ENCODE measurements around the gene DGKZ. TPM values are rescaled to one million over a fixed set of nuclear protein-coding genes. Genes with fewer than 3 reads are reported as not detected.

Gene DGKZ
- total and polyA plus RNA-seq, 12 donors, result 12.4 to 160 (median 44.0) TPM

DNA sequence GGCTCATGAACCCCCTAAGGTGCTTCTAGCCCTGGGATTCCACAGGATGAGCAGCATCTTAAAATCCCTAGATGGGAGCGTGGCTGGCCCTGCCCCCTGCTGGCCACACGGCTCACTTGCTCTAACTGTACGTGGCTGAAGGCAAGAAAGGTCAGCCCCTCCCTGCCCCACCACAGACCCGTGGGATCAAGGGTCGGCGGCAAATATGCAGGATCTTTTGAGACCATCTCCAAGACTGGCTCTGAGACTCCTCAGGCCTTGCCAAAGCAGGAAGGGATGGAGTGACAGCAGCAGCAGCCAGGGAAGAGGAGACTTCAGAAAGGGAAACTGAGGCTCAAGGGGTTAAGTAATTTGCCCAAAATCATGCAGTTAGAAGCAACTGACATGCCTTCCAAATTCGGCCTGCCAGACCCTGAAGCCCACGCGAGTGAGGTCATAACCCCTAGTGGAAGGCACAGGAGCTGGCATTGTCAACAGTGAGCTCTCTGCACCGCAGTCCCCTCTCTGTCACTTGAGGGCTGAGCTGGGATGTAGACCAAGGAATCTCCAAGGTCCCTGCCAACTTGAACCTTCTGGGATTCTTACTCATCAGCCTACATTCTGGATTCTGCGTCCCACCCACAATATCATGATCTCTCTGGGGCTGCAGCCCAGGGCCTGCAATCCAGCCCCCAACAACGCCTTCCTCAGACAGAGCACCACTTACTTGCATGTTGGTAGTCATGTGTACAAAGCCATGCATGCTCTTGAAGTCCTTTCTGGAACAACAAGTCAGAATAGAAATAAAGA is 38.4 kb upstream of the DGKZ start:
- intact Hi-C loops (cut with DNase I), result loop anchor here in 1 of 2 donors (5.0 kb wide), 1 partner anchor 62 kb away; no protein-coding TSS in a partner anchor
- H3K9me3 ChIP-seq (replicated peaks in 1 of 3), result no peaks in the 10 kb centered on the region
- no peak overlapping the region for H3K27ac ChIP-seq
- WGBS, 4 donors, result 26 to 36% (median 32%) methylated on average over 9 to 12 of the region's 12 CpGs
- no peaks in the 10 kb centered on the region for H3K27me3 ChIP-seq
- DNase-seq, result peak; percentile 72 to 93 (median 84)
- no peaks in the 10 kb centered on the region for H3K36me3 ChIP-seq (replicated peaks in 1 of 2)
- no peaks in the 10 kb centered on the region for H3K4me1 ChIP-seq (replicated peaks in 1 of 2)
- no peak overlapping the region for H3K4me3 ChIP-seq
- TF ChIP-seq, protein P1, sequence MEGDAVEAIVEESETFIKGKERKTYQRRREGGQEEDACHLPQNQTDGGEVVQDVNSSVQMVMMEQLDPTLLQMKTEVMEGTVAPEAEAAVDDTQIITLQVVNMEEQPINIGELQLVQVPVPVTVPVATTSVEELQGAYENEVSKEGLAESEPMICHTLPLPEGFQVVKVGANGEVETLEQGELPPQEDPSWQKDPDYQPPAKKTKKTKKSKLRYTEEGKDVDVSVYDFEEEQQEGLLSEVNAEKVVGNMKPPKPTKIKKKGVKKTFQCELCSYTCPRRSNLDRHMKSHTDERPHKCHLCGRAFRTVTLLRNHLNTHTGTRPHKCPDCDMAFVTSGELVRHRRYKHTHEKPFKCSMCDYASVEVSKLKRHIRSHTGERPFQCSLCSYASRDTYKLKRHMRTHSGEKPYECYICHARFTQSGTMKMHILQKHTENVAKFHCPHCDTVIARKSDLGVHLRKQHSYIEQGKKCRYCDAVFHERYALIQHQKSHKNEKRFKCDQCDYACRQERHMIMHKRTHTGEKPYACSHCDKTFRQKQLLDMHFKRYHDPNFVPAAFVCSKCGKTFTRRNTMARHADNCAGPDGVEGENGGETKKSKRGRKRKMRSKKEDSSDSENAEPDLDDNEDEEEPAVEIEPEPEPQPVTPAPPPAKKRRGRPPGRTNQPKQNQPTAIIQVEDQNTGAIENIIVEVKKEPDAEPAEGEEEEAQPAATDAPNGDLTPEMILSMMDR (IDR thresholded peaks at IDR 0.05), result peak; percentile 77 to 94 (median 91)
- no peak for TF ChIP-seq POLR2A (IDR thresholded peaks at IDR 0.05)

DNA sequence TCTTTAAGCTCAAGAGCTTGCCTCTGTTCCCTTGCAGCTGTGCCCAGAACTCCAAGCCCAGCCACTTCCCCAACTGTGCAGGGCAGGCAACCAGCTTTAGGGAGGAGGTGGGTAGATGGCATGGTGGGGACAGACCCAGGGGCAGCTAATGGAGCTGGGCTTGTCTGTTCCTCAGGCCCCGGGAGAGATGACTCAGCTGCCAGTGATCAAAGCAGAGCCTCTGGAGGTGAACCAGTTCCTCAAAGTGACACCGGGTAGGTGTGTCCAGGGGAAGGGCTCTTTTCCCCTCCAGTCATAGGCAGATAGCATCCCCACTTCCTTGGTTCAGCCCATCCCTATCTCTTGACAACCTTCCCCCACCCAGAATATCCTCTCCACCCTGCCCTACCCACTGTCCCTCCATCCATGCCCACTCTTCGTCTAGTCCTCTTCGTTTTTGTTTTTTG is 37.4 kb upstream of the DGKZ start:
- no peak overlapping the region for H3K27ac ChIP-seq
- no peaks in the 10 kb centered on the region for H3K9me3 ChIP-seq (replicated peaks in 1 of 3)
- 60 to 74% (median 65%) methylated on average over 3 to 4 of the region's 4 CpGs for WGBS, 4 donors
- no peaks in the 10 kb centered on the region for H3K4me1 ChIP-seq (replicated peaks in 1 of 2)
- no peaks in the 10 kb centered on the region for H3K36me3 ChIP-seq (replicated peaks in 1 of 2)
- H3K4me3 ChIP-seq, result no peak overlapping the region
- TF ChIP-seq, protein P1 (IDR thresholded peaks at IDR 0.05), result no peak
- TF ChIP-seq POLR2A (IDR thresholded peaks at IDR 0.05), result no peak
- H3K27me3 ChIP-seq, result no peaks in the 10 kb centered on the region
- no peak for DNase-seq
- intact Hi-C loops (cut with DNase I), result loop anchor here (5.0 to 10.0 kb wide), 2 partner anchors 63 to 175 kb away; no protein-coding TSS in a partner anchor

- intact Hi-C loops (cut with DNase I), result loop anchor here in 1 of 2 donors (10.0 kb wide), 1 partner anchor 180 kb away; no protein-coding TSS in a partner anchor
- H3K9me3 ChIP-seq (replicated peaks in 1 of 3), result no peaks in the 10 kb centered on the region
- no peak overlapping the region for H3K27ac ChIP-seq
- H3K4me3 ChIP-seq, result no peak overlapping the region
- peaks cover 0 to 24% of the 10 kb centered on the region in 2 donors for H3K36me3 ChIP-seq (replicated peaks in 1 of 2)
- WGBS, 4 donors, result 52 to 66% (median 56%) methylated on average over 14 to 16 of the region's 16 CpGs
- H3K27me3 ChIP-seq, result no peaks in the 10 kb centered on the region
- no peak for TF ChIP-seq POLR2A (IDR thresholded peaks at IDR 0.05)
- TF ChIP-seq, protein P1 (IDR thresholded peaks at IDR 0.05), result peak; percentile 79 to 97 (median 88)
- H3K4me1 ChIP-seq (replicated peaks in 1 of 2), result no peaks in the 10 kb centered on the region
- peak; percentile 67 to 91 (median 85) for DNase-seq
Measured at GRCh38 chr11:46315033-46315738, 32.1 kb upstream of the DGKZ start.
